SU-DHL-6 (cell line): ENCODE results near the gene COP1.

ENCODE experiments used
- CTCF ChIP-seq: fragments of 200-600 bp; sonication (generic); IDR thresholded peaks from one replicate; pipeline ENCODE4 v1.5.1; 2017; ENCODE audit warnings: antibody characterized with exemption, mild to moderate bottlenecking, low read length, moderate library complexity; ENCODE audit not compliant: insufficient read depth, poor library complexity, severe bottlenecking
- EZH2phosphoT487 ChIP-seq: fragments of 200-600 bp; sonication (generic), shearing (Covaris generic); conservative IDR thresholded peaks from 2 replicates; pipeline ENCODE4 v1.6.1; 2018; ENCODE audit warnings: mild to moderate bottlenecking, antibody characterized with exemption, low read length, moderate library complexity, mixed read lengths

GRCh38 chr1:175927944-175928343 is 279.1 kb downstream of the COP1 start:
- TF ChIP-seq CTCF (no peak), EZH2phosphoT487 (no peak)
